GM18870 (cell line): ENCODE data around the gene KMT5C.

ENCODE experiments used
- ATAC-seq: cut with Tn5 transposase; IDR thresholded peaks from one replicate; pipeline ENCODE4 v1.9.1; 2021; ENCODE audit warnings: moderate library complexity; ENCODE audit not compliant: unreplicated experiment

The KMT5C gene

DNA sequence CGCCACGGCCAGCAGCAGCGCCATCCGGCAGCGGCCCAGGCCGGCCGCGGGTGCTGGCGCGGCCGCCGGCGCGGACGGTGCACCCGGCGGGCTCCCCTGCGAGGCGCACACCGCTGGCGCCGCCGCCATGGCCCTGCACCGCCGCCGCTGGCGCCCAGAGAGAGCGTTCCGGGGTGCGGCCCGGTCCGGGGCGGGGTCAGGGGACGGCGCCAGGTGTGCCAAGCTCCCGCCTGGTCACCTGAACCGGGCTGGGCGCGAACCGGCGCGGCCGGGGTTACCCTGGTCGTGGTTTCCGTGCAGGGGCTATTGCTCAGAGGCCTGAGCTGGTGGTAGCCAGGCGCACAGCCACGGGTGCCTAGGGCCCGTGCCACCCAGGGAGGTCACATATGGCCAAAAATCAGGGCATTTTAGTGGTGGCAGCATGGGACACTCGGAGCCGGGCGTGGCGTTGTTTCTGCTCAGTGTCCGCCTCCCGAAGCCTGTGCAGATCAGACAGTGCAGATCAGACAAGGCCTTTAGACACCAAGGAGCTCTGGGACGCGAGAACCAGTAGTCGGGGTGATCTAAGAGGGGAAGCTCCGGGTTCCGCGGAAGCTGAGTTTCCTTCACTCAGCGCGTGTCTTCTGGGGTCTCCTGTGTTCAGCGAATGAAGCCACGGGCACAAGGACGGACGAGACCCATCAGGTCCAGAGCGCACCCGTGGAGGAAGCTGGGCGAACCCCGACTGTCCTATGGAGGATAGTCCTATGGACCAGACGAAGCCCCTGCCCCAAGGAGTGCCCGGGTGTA is 44.6 kb downstream of the KMT5C start, which contains the start of gene TMEM238:
TSS of gene TMEM238 (minus strand) at position 162 of the 789 bp plus-strand sequence. CDS start at position 129, 33 bp downstream.
- ATAC-seq, result no peak

DNA sequence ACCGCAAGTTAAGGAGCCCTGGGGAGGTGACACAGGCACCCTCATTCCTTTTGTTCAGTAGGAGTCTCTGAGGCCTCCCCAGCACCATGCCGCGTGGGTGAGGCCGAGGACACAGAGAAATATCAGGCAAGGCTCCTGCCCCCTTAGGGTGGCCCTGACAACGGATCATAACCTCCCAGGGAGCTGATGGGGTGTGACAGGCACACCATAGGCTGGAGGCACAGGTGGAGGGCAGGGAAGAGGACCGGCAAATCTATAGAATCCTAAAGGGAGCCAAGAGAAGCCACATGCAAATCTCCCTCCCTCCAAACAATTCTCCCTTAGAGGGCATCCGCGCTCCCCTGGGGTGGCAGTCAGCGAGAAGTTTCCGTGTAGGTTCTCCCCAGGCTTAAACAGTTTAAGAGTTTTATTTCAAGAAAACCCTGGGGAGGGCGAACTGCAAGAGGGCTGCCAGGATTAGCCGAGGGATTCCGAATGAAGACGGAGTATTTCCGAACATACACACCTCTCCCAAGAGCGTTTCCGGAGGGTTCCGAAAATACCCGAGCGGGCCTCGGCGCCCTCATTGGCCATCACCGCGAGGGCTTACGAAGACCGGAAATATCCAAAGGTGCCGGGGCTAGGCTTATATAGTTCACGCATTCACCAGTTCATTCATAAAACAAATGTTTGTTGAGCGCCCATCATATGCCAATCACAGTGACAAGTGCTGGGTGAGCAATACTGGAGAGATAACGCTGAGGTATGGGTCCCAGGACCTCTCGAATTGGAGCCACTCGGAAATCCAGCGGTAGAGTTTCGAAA is 45.4 kb downstream of the KMT5C start:
- ATAC-seq, result peak; percentile 64

DNA sequence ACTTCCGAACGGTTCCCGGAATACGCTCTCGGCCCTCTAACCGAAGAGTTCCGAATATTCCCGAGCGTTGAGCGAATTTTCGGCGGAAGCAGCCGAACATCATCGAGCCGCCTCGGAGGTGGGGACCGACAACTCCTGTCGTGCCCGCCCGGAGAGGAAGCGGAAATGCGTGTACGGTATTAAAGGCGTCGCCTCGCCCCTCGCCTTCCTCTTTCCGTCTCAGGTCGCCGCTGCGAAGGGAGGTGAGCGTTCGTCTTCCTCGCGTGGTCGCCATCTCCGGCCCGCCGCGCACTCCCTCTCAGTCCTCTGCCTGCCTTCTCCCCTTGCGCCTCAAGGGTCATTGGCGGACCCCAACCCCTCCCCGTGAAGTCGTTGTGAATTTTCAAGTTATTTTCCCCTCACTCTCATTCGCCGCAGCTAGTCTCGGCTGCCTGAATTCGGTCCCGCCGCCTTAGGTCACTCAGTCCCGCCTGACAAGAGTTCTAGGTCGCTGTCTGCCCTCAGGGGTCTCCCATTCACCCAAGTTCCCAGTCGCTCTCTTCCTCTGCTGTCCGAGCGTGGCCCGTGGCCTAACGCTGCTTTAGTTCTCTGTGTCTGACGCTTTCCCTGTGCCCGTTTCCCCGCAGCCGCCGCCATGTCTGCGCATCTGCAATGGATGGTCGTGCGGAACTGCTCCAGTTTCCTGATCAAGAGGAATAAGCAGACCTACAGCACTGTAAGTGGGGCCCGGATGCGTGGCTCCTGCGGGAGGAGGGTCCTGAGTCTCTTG is 46.2 kb downstream of the KMT5C start, which contains the start of gene RPL28:
TSS of gene RPL28 (plus strand) at position 209 of the 769 bp plus-strand sequence. CDS start at position 635, 426 bp downstream.
- peak; percentile 61 for ATAC-seq

DNA sequence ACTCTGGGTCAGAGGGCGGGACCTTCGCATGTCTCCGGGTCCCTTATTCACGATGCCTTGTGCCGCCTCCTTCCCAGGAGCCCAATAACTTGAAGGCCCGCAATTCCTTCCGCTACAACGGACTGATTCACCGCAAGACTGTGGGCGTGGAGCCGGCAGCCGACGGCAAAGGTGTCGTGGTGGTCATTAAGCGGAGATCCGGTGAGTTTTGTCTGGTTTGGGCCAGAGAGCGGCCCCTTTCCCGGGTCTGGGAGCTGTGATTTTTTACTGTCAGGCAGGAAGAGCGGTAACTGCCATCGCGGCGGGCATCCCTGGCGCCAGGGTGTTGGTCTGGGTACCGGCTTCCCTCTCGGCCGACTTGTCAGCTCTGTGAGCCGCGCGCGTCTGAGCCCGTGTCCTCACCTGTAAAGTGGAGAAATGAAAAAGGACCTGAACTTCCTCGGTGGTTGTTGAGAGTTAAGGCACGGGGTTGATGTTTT is 46.9 kb downstream of the KMT5C start:
- no peak for ATAC-seq

DNA sequence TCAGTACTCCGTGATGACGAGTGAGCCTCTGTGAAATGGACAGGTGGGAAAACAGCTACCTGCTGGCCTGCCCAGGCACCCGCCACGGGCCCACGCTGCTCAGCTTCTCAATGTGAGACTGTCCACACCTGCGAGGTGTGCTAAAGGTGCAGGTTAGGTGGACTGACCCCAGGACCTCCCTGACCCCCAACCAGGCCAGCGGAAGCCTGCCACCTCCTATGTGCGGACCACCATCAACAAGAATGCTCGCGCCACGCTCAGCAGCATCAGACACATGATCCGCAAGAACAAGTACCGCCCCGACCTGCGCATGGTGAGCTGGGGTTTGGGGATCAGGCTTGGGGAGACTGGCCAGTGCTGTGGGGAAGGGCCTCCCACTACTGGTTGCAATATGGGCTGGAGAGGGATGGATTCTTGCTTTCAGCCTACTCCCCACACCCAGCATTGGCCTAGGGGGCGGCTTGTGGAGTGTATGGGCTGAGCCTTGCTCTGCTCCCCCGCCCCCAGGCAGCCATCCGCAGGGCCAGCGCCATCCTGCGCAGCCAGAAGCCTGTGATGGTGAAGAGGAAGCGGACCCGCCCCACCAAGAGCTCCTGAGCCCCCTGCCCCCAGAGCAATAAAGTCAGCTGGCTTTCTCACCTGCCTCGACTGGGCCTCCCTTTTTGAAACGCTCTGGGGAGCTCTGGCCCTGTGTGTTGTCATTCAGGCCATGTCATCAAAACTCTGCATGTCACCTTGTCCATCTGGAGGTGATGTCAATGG is 48.2 kb downstream of the KMT5C start:
- no peak for ATAC-seq

DNA sequence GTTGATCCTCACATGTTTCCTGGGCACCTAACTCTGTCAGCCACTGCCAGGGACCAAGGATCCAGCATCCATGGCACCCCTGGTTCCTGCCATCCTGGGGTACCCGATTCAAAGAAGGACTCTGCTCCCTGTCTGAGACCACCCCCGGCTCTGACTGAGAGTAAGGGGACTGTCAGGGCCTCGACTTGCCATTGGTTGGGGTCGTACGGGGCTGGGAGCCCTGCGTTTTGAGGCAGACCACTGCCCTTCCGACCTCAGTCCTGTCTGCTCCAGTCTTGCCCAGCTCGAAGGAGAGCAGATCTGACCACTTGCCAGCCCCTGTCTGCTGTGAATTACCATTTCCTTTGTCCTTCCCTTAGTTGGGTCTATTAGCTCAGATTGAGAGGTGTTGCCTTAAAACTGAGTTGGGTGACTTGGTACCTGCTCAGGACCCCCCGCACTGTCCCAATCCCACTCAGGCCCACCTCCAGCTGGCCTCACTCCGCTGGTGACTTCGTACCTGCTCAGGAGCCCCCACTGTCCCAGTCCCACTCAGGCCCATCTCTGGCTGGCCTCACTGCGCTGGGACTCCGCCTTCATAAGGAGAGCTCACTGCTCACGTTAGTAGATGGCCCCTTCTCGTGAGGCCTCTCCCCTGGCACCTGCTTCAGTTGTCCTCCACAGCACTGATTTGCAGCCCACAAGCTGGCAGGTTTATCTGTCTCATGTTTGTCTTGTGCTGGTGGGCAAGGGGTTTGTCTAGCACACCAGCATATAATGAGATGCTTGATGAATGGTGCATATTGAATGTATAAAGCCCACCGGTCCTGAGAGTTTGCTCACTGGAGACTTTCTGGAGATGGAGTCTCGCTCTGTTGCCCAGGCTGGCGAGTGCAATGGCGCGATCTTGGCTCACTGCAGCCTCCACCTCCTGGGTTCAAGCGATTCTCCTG is 50.0 kb downstream of the KMT5C start:
- no peak for ATAC-seq

DNA sequence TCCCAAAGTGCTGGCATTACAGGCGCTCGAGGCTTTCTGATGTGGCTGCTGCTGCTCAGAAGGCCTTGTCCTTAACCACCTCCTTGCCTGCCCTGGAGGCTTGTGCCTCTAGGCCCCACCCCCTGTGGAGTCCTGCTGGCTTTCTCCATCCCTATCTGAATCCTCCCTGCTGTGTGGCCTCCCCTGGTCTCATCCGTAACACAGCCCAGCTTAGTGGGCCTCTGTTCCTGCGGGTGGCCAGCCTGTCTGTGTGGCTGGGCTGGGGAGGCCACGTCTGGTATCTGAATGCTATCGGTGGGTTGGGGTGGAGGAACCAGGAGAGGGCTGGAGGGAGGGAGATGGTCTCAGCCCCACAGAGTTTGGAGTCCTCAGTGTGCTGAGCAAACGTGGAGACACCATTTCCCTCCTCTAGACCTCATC is 50.8 kb downstream of the KMT5C start:
- ATAC-seq, result no peak

DNA sequence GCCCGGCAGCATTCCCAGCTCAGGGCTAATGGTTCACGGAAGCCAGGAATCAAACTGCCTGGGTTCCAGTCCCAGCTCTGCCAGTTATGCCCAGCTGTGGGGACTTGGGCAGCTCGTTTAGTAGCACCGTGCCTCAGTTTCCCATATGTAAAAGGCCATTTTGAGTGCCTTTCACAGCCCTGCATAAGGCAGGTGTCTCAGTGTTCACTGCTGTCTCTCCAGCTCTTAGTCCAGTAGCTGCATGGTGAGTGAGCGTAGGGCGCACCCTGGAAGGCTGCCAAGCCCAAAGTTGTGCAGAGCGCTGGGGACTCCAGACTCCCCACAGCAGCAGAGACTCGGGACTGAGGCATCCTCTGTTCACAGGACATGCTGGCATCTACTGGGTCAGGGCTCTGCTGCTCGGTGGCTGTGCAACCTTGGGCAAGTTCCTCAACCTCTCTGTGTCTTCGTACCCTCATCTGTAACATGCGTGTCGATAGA is 51.6 kb downstream of the KMT5C start:
- ATAC-seq, result no peak

DNA sequence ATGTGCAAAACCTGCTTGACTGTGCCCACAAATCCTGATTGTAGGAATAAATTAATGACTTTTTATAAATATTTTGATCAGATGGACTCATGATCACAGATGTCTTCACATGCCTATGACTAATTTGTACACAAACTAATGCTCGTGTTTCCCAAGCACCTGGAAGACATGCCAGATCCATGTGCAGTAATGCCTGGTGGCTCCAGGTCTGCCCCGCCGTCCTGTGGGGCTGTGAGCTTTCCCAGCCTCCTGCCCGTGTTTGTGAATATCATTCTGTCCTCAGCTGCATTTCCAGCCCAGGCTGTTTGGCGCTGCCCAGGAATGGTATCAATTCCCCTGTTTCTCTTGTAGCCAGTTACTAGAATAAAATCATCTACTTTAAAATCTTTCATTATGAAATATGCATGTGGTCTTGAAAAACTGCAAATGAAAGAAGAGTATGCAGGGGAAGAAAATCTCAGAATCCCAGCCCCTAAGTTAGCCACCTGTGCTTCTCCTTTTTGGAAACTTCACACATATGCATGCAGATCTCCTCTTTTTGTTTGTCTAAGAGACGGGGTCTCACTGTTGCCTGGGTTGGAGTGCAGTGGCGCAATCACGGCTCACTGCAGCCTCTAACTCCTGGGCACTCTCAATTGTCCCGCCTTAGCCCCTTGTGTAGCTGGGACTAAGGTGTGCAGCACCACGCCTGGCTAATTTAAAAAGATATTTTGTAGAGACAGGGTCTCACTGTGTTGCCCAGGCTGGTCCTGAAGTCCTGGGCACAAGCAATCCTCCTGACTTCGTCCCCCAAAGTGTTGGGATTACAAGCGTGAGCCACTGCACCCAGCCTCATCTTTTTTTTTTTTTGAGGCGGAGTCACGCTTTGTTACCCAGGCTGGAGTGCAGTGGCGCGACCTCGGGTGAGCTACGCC is 52.3 kb downstream of the KMT5C start:
- no peak for ATAC-seq

DNA sequence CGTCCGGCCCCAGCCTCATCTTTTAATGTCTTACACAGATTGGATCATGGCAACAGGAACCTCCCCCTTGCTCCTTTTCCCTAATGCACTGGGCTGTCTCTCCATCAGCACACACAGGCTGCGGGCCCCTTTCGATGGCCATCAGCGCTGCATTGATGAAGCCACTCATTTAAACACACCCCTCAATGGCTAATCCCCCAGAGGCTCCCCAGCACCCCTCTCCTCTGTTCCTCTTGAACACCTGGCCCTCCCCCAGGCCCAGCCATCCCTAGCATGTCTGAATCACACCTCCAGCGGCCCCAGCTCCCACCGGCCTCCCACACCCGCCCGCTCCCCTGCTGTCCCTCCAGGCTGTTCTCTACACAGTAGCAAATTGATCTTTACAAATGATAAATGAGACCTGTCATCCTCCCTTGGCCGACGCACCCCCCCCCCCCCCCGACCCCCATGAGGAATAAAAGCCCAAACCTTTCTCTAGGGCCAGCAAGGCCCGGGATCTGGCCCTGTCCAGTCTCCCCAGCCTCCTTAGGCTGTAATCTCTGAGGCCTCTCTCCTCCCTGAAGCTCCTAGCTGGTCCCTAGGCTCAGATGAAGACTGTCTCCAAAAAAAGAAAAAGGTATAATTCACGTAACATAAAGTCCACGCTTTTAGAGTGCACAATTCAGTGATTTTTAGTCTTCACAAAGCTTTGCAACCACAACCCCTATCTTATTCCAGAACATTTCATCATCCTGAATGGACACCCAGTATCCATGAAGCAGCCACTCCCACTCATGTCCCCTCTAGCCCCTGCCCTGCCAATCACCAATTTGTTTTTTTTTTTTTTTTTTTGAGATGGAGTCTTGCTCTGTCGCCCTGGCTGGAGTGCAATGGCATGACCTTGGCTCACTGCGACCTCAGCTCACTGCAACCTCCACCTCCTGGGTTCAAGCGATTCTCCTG is 53.4 kb downstream of the KMT5C start:
- no peak for ATAC-seq
